GM12874 (cell line): ENCODE measurements around the gene KLK2.

ENCODE experiments used
- TF ChIP-seq, protein P1 (sequence below): IDR thresholded peaks from 2 replicates; pipeline ENCODE4 v1.5.1; 2011; ENCODE audit warnings: low read depth, mild to moderate bottlenecking, control low read depth, low read length, moderate library complexity; ENCODE audit not compliant: insufficient read depth

The KLK2 gene

DNA sequence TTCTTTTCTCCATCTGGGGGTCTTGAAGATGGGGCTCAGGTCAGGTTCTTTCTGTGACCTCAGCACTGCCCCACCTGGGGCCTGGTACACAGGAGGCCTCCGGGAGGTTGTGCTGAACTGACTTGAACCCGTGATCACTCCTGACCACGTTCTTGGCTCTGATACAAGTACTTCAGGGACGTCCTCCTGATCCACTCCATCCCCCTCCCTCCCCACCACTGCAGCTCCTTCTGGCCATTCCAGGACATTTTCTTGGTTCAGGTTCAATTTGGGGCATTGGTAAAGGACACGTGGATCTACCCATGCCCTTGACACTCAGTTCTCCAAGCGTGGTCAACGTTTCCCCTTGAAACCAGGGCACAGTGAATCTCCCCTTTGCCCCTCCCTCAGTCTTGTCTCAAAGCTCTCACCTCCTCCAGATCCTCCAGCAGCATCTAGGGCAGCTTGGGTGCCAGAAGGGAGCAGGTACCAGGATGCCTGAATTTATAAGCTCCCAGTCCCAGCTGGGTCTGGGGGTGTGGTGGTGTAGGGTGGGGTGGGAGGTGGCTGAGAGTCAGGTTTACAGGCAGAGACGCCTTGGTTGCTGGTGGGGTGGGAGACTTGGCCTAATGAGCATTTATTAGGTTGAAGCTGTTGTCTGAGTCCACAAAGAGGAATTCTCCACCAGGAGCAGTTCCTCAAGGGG lies 40.0 kb upstream of the KLK2 start, which contains the start of gene KLK15:
Gene KLK15, minus strand, starts transcription at position 458 of the 685 bp plus-strand sequence. CDS start 2,082 bp downstream, outside the sequence.
- TF ChIP-seq, protein P1, sequence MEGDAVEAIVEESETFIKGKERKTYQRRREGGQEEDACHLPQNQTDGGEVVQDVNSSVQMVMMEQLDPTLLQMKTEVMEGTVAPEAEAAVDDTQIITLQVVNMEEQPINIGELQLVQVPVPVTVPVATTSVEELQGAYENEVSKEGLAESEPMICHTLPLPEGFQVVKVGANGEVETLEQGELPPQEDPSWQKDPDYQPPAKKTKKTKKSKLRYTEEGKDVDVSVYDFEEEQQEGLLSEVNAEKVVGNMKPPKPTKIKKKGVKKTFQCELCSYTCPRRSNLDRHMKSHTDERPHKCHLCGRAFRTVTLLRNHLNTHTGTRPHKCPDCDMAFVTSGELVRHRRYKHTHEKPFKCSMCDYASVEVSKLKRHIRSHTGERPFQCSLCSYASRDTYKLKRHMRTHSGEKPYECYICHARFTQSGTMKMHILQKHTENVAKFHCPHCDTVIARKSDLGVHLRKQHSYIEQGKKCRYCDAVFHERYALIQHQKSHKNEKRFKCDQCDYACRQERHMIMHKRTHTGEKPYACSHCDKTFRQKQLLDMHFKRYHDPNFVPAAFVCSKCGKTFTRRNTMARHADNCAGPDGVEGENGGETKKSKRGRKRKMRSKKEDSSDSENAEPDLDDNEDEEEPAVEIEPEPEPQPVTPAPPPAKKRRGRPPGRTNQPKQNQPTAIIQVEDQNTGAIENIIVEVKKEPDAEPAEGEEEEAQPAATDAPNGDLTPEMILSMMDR, result no peak

GRCh38 chr19:50833802-50834167 lies 39.5 kb upstream of the KLK2 start:
- TF ChIP-seq, protein P1, result no peak

- TF ChIP-seq, protein P1, result no peak
Measured at GRCh38 chr19:50835103-50835784, 38.0 kb upstream of the KLK2 start.

DNA sequence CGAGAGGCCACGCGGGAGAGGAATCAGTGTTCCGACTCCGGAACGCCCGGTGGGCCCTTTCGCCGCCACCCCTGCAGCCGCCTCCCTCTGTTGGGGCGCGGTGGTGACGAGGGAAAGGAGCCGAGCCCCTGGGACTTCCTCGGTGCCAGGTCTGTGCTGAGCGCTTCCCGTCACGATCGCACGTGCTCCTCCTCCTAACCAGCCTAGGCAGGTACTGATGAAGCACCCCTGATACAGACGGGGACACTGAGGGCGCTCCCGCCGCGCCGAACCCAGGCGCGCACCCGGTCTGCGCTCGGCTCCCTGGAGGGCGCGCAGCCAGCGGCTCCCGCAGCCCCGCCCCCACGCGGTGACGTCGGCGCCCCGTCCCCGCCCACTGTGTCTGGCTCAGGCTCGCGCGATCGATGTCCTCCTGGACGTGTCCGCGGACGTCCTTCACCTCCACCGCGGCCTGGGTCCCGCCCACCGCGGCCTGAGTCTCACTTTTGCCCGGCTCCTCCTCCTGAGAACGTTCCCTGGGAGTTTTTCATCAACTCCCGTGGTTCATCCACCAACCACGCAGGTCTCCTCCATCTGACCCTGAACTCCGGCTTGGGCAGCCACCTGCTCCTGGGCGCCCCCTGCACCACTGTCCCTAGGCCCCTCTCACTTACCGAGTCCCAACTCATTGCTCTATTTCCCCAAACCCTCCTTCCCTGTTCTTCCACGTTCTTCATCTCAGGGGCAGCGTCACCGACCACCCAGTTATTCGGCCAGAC lies 37.3 kb upstream of the KLK2 start:
- TF ChIP-seq, protein P1, result no peak

GRCh38 chr19:50836543-50837195 lies 36.6 kb upstream of the KLK2 start:
- TF ChIP-seq, protein P1, result no peak

DNA sequence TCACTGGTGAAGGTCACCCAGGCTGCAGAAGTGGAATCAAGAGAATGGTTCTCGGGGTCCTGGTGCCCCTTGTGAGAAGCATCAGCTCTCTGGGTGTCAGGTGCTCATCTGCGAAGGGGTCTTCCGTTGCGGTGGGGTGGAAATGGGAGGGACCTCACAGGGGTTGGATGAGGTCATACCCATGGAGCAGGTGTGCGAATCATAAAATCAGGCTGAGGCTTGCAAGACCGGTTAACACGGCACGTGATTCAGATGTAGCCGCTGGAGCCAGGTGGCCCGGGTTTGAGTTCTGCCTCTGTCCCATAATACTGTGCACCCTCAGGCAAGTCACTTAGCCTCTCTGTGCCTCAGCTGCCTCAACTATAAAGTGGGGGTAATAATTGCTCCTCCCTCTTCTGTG lies 35.9 kb upstream of the KLK2 start:
- TF ChIP-seq, protein P1, result no peak

DNA sequence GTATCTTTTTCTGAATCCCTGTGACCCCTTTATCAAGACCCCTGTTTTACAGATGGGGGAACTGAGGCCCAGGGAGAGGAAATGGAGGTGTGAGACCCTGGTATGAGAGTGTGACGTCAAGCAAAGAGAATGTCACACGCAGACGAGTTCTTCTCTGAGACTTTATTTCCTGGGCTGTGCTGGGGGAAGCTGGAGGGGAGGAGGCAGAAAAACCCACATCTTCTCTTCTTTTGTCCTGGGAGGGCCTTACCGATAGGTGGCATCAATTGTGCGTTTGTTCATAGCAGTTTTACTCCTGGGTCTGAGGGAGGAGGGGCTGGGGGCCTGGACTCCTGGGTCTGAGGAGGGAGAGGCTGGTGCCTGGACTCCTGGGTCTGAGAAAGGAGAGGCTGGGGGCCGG lies 35.0 kb upstream of the KLK2 start:
- TF ChIP-seq, protein P1, result peak; percentile 55
